GM12873 (cell line): ENCODE data around the gene ZG16.

Source experiments
- CTCF ChIP-seq: IDR thresholded peaks from 2 replicates; pipeline ENCODE4 v1.5.1; 2012; ENCODE audit warnings: low read depth, mild to moderate bottlenecking, moderate library complexity, low read length, control low read depth; ENCODE audit not compliant: insufficient read depth; ENCODE audit errors: missing control alignments

Gene ZG16

GRCh38 chr16:29777576-29778350, at the start of gene ZG16:
ZG16 (plus strand) TSS chr16:29778256; CDS start chr16:29779267, 1,011 bp downstream.
- TF ChIP-seq CTCF, result no peak

DNA sequence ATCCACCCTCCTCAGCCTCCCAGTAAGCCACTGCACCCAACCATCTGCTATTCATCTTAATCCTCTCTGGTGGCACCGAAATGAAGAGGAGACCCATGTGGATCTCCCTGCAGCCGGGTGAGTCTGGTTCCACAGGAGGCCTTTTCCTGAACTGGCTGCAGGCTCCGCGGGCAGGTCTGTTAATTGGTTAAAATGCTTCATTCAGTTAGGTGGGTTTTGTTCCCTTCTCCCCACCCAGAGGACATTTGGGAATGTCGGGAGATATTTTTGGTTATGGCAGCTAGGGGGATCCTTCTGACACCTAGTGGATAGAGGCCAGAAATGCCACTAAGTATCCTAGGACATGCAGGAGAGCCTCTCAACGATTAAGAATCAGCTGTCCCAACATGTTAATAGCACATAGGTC, 48.9 kb upstream of the ZG16 start:
- peak; percentile 67 for TF ChIP-seq CTCF

DNA sequence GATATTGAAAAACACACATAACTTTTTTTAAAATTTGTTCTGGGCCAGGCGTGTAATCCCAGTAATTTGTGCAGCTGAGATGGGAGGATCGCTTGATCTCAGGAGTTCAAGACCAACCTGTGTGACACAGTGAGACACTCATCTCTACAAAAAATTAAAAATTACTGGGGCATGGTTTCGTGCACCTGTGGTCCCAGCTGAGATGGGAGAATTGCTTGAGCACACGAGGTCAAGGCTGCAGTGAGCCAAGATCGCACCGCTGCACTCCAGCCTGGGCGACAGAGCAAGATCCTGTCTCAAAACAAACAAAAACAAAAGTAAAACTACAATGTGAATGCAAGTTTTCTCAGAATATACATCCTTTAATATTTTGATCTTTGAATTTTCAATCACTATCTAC, 47.4 kb upstream of the ZG16 start:
- no peak for TF ChIP-seq CTCF

- TF ChIP-seq CTCF, result no peak
Observed at GRCh38 chr16:29734786-29735185, 43.3 kb upstream of the ZG16 start.

DNA sequence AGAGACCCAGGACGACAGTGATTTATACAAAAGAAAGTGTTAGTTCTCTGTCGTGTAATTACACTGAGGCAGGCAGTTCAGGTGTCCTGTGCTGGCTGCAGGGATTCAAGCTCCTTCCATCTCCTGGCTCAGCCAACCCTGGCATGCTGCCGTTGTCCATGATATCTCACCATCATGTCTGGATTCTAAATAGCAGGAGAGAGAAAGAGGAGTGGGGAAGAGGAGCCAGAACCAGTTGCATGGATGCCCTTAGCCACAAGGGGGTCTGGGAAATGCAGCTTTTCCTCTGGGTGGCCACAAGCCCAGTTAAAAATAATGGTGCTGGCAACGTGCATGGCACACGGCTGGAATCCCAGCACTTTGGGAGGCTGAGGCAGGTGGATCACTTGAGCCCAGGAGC, 41.9 kb upstream of the ZG16 start:
- no peak for TF ChIP-seq CTCF

- TF ChIP-seq CTCF, result no peak
Observed at GRCh38 chr16:29736764-29737163, 41.3 kb upstream of the ZG16 start.

DNA sequence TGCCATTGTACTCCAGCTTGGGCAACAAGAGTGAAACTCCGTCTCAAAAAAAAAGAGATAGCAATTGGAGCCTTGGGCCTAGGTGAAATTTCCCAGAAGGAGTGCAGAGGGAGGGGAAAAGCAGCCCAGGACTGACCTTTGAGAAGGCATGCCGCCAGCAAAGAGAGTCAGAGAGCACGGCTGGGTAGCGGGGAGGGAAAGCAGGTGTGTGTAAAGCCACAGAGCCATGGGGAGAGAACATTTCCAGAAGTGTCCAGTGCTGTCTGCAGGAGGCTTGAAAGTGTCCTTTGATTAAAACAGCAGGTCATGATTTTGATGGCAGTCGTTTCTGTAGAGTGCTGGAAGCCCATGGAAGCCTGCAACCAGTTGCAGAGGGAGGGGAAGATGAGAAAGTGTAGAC, 40.3 kb upstream of the ZG16 start:
- TF ChIP-seq CTCF, result no peak

DNA sequence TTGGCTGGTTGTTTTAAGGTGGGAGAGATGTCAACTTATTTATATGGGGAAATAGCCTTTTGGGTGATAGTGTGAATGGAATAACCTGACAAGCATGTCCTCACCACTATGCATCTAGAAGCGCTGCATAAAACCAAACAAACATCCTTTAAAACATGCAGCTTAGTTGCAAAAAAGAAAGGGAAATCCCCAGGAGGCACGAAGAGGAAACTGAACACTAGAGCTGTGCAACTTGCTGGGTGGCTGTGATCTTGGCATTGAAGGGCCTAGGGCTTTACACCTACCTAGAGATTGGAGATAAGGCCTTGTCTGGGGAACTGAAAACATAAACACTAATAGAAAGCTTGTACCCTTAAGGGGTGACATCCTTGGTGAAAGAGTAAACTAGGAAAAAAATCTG, 39.5 kb upstream of the ZG16 start:
- no peak for TF ChIP-seq CTCF
